Glomerular visceral epithelial cell (primary cell): ENCODE measurements around the gene DIDO1.
A peak's percentile ranks its signal among the peaks of the same experiment; 100 is the strongest.

ENCODE experiments used
- DNase-seq: peaks from one replicate; pipeline ENCODE4 v3.0.0-alpha.2; 2016; ENCODE audit errors: extremely low spot score

Gene DIDO1

GRCh38 chr20:62895539-62895938, 30.8 kb downstream of the DIDO1 start:
- DNase-seq, result no peak

- no peak for DNase-seq
These were observed 32.0 kb downstream of the DIDO1 start for GRCh38 chr20:62894261-62894660.

GRCh38 chr20:62893700-62894099, 32.6 kb downstream of the DIDO1 start:
- no peak for DNase-seq

GRCh38 chr20:62892348-62893304, 33.7 kb downstream of the DIDO1 start:
- DNase-seq, result no peak

- DNase-seq, result no peak
These were observed 35.2 kb downstream of the DIDO1 start for GRCh38 chr20:62891111-62891510.

GRCh38 chr20:62890444-62890843, 35.9 kb downstream of the DIDO1 start:
- no peak for DNase-seq

GRCh38 chr20:62889871-62890270, 36.4 kb downstream of the DIDO1 start:
- no peak for DNase-seq

GRCh38 chr20:62889411-62889810, 36.9 kb downstream of the DIDO1 start:
- DNase-seq, result no peak

GRCh38 chr20:62888910-62889309, 37.4 kb downstream of the DIDO1 start:
- DNase-seq, result no peak

- no peak for DNase-seq
These were observed 37.9 kb downstream of the DIDO1 start for GRCh38 chr20:62888406-62888805.

GRCh38 chr20:62887860-62888239, 38.5 kb downstream of the DIDO1 start:
- DNase-seq, result no peak

- DNase-seq, result peak; percentile 96
These were observed 39.0 kb downstream of the DIDO1 start for GRCh38 chr20:62887152-62887859.

GRCh38 chr20:62886709-62887058, 39.6 kb downstream of the DIDO1 start:
- DNase-seq, result no peak

- DNase-seq, result no peak
These were observed 40.2 kb downstream of the DIDO1 start for GRCh38 chr20:62885896-62886708.

- DNase-seq, result no peak
These were observed 41.0 kb downstream of the DIDO1 start for GRCh38 chr20:62885046-62885895.

GRCh38 chr20:62884556-62884955, 41.7 kb downstream of the DIDO1 start:
- no peak for DNase-seq

GRCh38 chr20:62882426-62882825, 43.9 kb downstream of the DIDO1 start:
- no peak for DNase-seq

GRCh38 chr20:62881662-62882395, 44.5 kb downstream of the DIDO1 start:
- no peak for DNase-seq

- DNase-seq, result no peak
These were observed 45.2 kb downstream of the DIDO1 start for GRCh38 chr20:62880935-62881661.
